Mucosa of stomach (tissue), 1 donor: ENCODE data around the gene LENG8.
A peak's percentile ranks its signal among the peaks of the same experiment; 100 is the strongest.

Experiments used
- H3K27me3 ChIP-seq: one replicate; pipeline ENCODE4 v1.7.0; 2013; ENCODE audit warnings: mild to moderate bottlenecking, low read length; ENCODE audit not compliant: control insufficient read depth, insufficient read depth
- H3K36me3 ChIP-seq: one replicate; pipeline ENCODE4 v1.7.0; 2013; ENCODE audit warnings: low read length; ENCODE audit not compliant: control insufficient read depth, insufficient read depth
- H3K4me1 ChIP-seq: one replicate; pipeline ENCODE4 v1.7.0; 2013; ENCODE audit warnings: mild to moderate bottlenecking, low read length; ENCODE audit not compliant: control insufficient read depth, insufficient read depth
- H3K4me3 ChIP-seq: one replicate; pipeline ENCODE4 v1.7.0; 2013; ENCODE audit warnings: low read length
- H3K9ac ChIP-seq: one replicate; pipeline ENCODE4 v1.7.0; 2013; ENCODE audit warnings: mild to moderate bottlenecking, low read length, moderate library complexity
- H3K9me3 ChIP-seq: one replicate; pipeline ENCODE4 v1.7.0; 2013; ENCODE audit warnings: mild to moderate bottlenecking, low read length, moderate library complexity; ENCODE audit not compliant: control insufficient read depth
- donor health status: Pancreatic carcinoma.

Gene LENG8

GRCh38 chr19:54448774-54449700 lies at the start of gene LENG8:
Gene LENG8 (plus strand): TSS chr19:54449199. CDS start chr19:54451345, 2,146 bp downstream.
- Histone ChIP-seq H3K9me3 (no peaks in the 10 kb centered on the region), H3K9ac (peak within 1 kb of the TSS; percentile 95), H3K27me3 (no peaks in the 10 kb centered on the region), H3K4me1 (peaks cover 54% of the 10 kb centered on the region), H3K36me3 (peaks cover 23% of the 10 kb centered on the region), H3K4me3 (peak within 1 kb of the TSS; percentile 91)

GRCh38 chr19:54400913-54401312 lies 48.1 kb upstream of the LENG8 start:
- no peaks in the 10 kb centered on the region for H3K27me3 ChIP-seq
- no peak overlapping the region for H3K9ac ChIP-seq
- H3K4me3 ChIP-seq, result no peak overlapping the region
- no peaks in the 10 kb centered on the region for H3K9me3 ChIP-seq
- no peaks in the 10 kb centered on the region for H3K4me1 ChIP-seq
- H3K36me3 ChIP-seq, result no peaks in the 10 kb centered on the region

- Histone ChIP-seq H3K36me3 (no peaks in the 10 kb centered on the region), H3K4me1 (no peaks in the 10 kb centered on the region), H3K4me3 (no peak overlapping the region), H3K9me3 (no peaks in the 10 kb centered on the region), H3K27me3 (no peaks in the 10 kb centered on the region), H3K9ac (no peak overlapping the region)
Observed at GRCh38 chr19:54403054-54403453, 45.9 kb upstream of the LENG8 start.

- H3K4me3 ChIP-seq, result no peak overlapping the region
- no peaks in the 10 kb centered on the region for H3K4me1 ChIP-seq
- no peaks in the 10 kb centered on the region for H3K27me3 ChIP-seq
- no peak overlapping the region for H3K9ac ChIP-seq
- H3K36me3 ChIP-seq, result no peaks in the 10 kb centered on the region
- no peaks in the 10 kb centered on the region for H3K9me3 ChIP-seq
Observed at GRCh38 chr19:54405628-54406027, 43.4 kb upstream of the LENG8 start.

GRCh38 chr19:54407780-54408179 lies 41.2 kb upstream of the LENG8 start:
- H3K27me3 ChIP-seq, result peaks cover 5% of the 10 kb centered on the region
- no peak overlapping the region for H3K9ac ChIP-seq
- H3K36me3 ChIP-seq, result no peaks in the 10 kb centered on the region
- H3K4me1 ChIP-seq, result no peaks in the 10 kb centered on the region
- no peak overlapping the region for H3K4me3 ChIP-seq
- H3K9me3 ChIP-seq, result no peaks in the 10 kb centered on the region

- Histone ChIP-seq H3K27me3 (peaks cover 5% of the 10 kb centered on the region), H3K4me1 (no peaks in the 10 kb centered on the region), H3K9ac (no peak overlapping the region), H3K9me3 (no peaks in the 10 kb centered on the region), H3K36me3 (no peaks in the 10 kb centered on the region), H3K4me3 (no peak overlapping the region)
Observed at GRCh38 chr19:54408456-54409026, 40.5 kb upstream of the LENG8 start.

GRCh38 chr19:54411033-54411432 lies 38.0 kb upstream of the LENG8 start:
- H3K9ac ChIP-seq, result no peak overlapping the region
- H3K4me1 ChIP-seq, result no peaks in the 10 kb centered on the region
- H3K36me3 ChIP-seq, result no peaks in the 10 kb centered on the region
- no peak overlapping the region for H3K4me3 ChIP-seq
- peaks cover 24% of the 10 kb centered on the region for H3K27me3 ChIP-seq
- no peaks in the 10 kb centered on the region for H3K9me3 ChIP-seq

- peaks cover 42% of the 10 kb centered on the region for H3K27me3 ChIP-seq
Observed at GRCh38 chr19:54412877-54413276, 36.1 kb upstream of the LENG8 start.

GRCh38 chr19:54414156-54414555 lies 34.8 kb upstream of the LENG8 start:
- Histone ChIP-seq H3K9ac (no peak overlapping the region), H3K27me3 (peaks cover 46% of the 10 kb centered on the region), H3K4me1 (no peaks in the 10 kb centered on the region), H3K9me3 (no peaks in the 10 kb centered on the region), H3K4me3 (no peak overlapping the region), H3K36me3 (no peaks in the 10 kb centered on the region)

More at GRCh38 chr19:54412877-54413276, 36.1 kb upstream of the LENG8 start:
- no peaks in the 10 kb centered on the region for H3K4me1 ChIP-seq
- H3K9me3 ChIP-seq, result no peaks in the 10 kb centered on the region
- no peak overlapping the region for H3K9ac ChIP-seq
- no peaks in the 10 kb centered on the region for H3K36me3 ChIP-seq
- no peak overlapping the region for H3K4me3 ChIP-seq

GRCh38 chr19:54415208-54415900 lies 33.6 kb upstream of the LENG8 start, which contains the start of gene TTYH1:
Gene TTYH1 (plus strand): TSS chr19:54415464. CDS start chr19:54415553, 89 bp downstream.
- Histone ChIP-seq H3K9ac (no peak within 1 kb of the TSS), H3K4me1 (no peaks in the 10 kb centered on the region), H3K27me3 (peaks cover 57% of the 10 kb centered on the region), H3K4me3 (no peak within 1 kb of the TSS), H3K9me3 (no peaks in the 10 kb centered on the region), H3K36me3 (no peaks in the 10 kb centered on the region)

GRCh38 chr19:54415901-54416673 lies 32.9 kb upstream of the LENG8 start:
- H3K9me3 ChIP-seq, result no peaks in the 10 kb centered on the region
- no peak overlapping the region for H3K9ac ChIP-seq
- H3K4me3 ChIP-seq, result no peak overlapping the region
- H3K4me1 ChIP-seq, result no peaks in the 10 kb centered on the region
- peaks cover 64% of the 10 kb centered on the region for H3K27me3 ChIP-seq
- no peaks in the 10 kb centered on the region for H3K36me3 ChIP-seq
